Breast epithelium (tissue), 4 donors: ENCODE measurements around the gene MTREX. TPM values are rescaled to one million over a fixed set of nuclear protein-coding genes. Genes with fewer than 3 reads are reported as not detected.

Source experiments
- DNase-seq, 2 donors: peaks; one replicate each; pipeline ENCODE4 v3.0.0-alpha.2; 2019; ENCODE audit warnings: low spot score in 2 of 2
- H3K27ac ChIP-seq, 2 donors: fragments of 200-600 bp; sonication (generic) in 1 of 2; one replicate each; pipeline ENCODE4 v1.5.1; 2016 to 2019; ENCODE audit warnings: mild to moderate bottlenecking in 1 of 2
- H3K27me3 ChIP-seq, 2 donors: fragments of 200-600 bp; sonication (generic) in 1 of 2; one replicate each; pipeline versions ENCODE4 v1.5.1 to v1.6.0; 2017 to 2019; ENCODE audit warnings: control low read depth in 1 of 2, mild to moderate bottlenecking in 1 of 2
- H3K36me3 ChIP-seq: fragments of 200-600 bp; one replicate; pipeline ENCODE4 v1.5.1; 2019
- H3K4me1 ChIP-seq, 2 donors: fragments of 200-600 bp; sonication (generic); one replicate each; pipeline ENCODE4 v1.5.1; 2016 to 2019; ENCODE audit warnings: control low read depth in 1 of 2
- H3K4me3 ChIP-seq, 3 donors: fragments of 200-600 bp; sonication (generic); 1 replicate in 2 of 3; 2 replicates in 1 of 3; pipeline ENCODE4 v1.5.1; 2016 to 2019; ENCODE audit warnings: mild to moderate bottlenecking in 3 of 3, moderate library complexity in 2 of 3
- H3K9me3 ChIP-seq, 2 donors: fragments of 200-600 bp; sonication (generic) in 1 of 2; one replicate each; pipeline ENCODE4 v1.5.1; 2016 to 2019; ENCODE audit warnings: control low read depth in 1 of 2
- POLR2A ChIP-seq: fragments of 450-650 bp; IDR thresholded peaks from one replicate; pipeline ENCODE4 v1.6.1; 2016; ENCODE audit warnings: antibody characterized with exemption, mild to moderate bottlenecking, moderate library complexity
- POLR2AphosphoS5 ChIP-seq, 3 donors: sonication (generic); formaldehyde crosslinking; IDR thresholded peaks; one replicate each; pipeline ENCODE4 v1.6.1; 2017; ENCODE audit warnings: antibody characterized with exemption in 3 of 3
- intact Hi-C: fragments of 100-400 bp; cut with DNase I; formaldehyde crosslinking; loops from one replicate; pipeline ENCODE4 v1.15.1; 2023; ENCODE audit warnings: low total_unique reads
- total RNA-seq, 3 donors: library from RNA; depleted of rRNA; stranded (reverse); fragments of >200 nt; gene quantifications; one replicate each; pipeline ENCODE4 v1.1.0, GENCODE V29; 2016
- TF ChIP-seq, protein P1 (sequence below), 3 donors: fragments of 450-650 bp; IDR thresholded peaks; one replicate each; pipeline ENCODE4 v1.5.1; 2016 to 2017; ENCODE audit warnings: antibody characterized with exemption in 3 of 3, mild to moderate bottlenecking in 3 of 3, moderate library complexity in 3 of 3

The MTREX gene
- total RNA-seq, 3 donors from 2014 or later = 95.7 to 107 (median 98.8) TPM

DNA sequence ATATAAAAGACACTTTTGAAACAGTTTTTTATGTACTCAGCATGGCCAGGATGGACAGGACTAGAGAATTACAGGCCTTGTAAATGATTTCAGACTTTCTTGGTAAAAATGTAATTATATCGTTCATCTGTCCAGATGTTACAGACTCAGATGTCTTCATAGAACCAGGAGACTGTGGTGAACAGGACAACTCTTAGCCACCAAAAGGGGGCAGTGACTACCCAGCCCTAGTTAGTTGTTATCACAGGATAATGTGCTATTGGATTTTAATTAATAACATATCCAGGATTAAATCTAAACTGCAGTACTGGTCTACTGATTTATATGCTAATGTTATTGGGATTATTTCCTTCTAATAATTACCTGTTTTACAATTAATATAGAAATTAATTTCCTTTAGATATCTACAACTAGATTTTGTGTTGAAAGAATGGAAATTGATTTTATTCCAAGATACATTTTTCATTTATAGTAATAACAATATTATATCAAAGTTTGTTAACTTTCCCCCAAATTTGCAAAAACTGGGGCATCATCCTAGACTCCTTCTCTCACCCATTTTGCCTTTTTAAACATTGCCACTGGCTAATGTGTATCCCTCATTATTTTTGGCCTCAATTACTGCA lies 99.4 kb downstream of the MTREX start:
- TF ChIP-seq POLR2AphosphoS5 (IDR thresholded peaks at IDR 0.05) = no peak
- TF ChIP-seq, protein P1, sequence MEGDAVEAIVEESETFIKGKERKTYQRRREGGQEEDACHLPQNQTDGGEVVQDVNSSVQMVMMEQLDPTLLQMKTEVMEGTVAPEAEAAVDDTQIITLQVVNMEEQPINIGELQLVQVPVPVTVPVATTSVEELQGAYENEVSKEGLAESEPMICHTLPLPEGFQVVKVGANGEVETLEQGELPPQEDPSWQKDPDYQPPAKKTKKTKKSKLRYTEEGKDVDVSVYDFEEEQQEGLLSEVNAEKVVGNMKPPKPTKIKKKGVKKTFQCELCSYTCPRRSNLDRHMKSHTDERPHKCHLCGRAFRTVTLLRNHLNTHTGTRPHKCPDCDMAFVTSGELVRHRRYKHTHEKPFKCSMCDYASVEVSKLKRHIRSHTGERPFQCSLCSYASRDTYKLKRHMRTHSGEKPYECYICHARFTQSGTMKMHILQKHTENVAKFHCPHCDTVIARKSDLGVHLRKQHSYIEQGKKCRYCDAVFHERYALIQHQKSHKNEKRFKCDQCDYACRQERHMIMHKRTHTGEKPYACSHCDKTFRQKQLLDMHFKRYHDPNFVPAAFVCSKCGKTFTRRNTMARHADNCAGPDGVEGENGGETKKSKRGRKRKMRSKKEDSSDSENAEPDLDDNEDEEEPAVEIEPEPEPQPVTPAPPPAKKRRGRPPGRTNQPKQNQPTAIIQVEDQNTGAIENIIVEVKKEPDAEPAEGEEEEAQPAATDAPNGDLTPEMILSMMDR (IDR thresholded peaks at IDR 0.05) = peak in 2 of 3 donors; percentile 57 to 60
- no peak for DNase-seq
- Histone ChIP-seq H3K4me3 (no peak overlapping the region), H3K27me3 (no peaks in the 10 kb centered on the region), H3K9me3 (no peaks in the 10 kb centered on the region), H3K27ac (no peak overlapping the region), H3K4me1 (no peaks in the 10 kb centered on the region), H3K36me3 (no peaks in the 10 kb centered on the region)
- intact Hi-C loops = no loop called here

DNA sequence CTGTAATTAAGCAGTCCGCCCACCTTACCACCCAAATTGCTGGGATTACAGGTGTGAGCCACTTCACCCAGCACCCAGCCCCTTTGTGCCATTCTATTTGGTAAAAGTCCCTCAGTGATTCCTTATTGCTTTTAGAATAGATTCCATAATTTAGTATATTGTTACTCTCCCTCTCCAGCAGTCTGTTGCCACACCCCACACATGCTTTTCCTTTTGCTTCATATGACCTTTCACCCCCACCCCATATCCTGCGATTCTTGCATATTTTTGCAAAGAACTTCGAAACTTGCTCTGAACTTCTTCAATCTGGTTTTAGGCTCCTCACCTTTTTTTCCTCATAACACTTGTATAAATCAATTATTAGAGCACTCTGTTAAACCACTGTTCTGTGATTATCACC lies 100.2 kb downstream of the MTREX start:
- Histone ChIP-seq H3K36me3 (no peaks in the 10 kb centered on the region), H3K4me1 (no peaks in the 10 kb centered on the region), H3K27ac (no peak overlapping the region), H3K4me3 (no peak overlapping the region), H3K9me3 (no peaks in the 10 kb centered on the region), H3K27me3 (no peaks in the 10 kb centered on the region)
- DNase-seq = no peak
- intact Hi-C loops = no loop called here
- TF ChIP-seq, protein P1 (IDR thresholded peaks at IDR 0.05) = no peak
- TF ChIP-seq POLR2A (no peak), POLR2AphosphoS5 (IDR thresholded peaks at IDR 0.05) (no peak)

DNA sequence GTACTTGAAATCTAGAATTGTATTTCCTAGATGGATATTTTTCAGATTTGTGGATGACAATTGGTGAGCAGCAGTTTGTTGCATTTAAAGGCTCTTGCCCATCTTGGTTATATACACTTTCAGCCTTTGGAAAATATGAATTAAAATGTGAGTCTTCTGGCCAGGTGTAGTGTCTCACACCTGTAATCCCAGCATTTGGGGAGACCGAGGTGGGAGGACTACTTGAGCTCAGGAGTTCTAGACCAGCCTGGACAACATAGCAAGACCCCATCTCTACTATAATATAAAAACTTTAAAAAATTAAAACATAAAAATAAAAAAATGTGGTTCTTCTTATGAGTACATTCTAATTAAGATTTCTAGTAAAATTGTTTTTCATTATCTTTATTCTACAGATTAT lies 102.0 kb downstream of the MTREX start:
- intact Hi-C loops = no loop called here
- Histone ChIP-seq H3K4me3 (no peak overlapping the region), H3K36me3 (no peaks in the 10 kb centered on the region), H3K9me3 (no peaks in the 10 kb centered on the region), H3K27ac (no peak overlapping the region), H3K4me1 (no peaks in the 10 kb centered on the region), H3K27me3 (no peaks in the 10 kb centered on the region)
- DNase-seq = no peak
- no peak for TF ChIP-seq POLR2A
- TF ChIP-seq POLR2AphosphoS5 (IDR thresholded peaks at IDR 0.05) = no peak
- TF ChIP-seq, protein P1 (IDR thresholded peaks at IDR 0.05) = no peak

DNA sequence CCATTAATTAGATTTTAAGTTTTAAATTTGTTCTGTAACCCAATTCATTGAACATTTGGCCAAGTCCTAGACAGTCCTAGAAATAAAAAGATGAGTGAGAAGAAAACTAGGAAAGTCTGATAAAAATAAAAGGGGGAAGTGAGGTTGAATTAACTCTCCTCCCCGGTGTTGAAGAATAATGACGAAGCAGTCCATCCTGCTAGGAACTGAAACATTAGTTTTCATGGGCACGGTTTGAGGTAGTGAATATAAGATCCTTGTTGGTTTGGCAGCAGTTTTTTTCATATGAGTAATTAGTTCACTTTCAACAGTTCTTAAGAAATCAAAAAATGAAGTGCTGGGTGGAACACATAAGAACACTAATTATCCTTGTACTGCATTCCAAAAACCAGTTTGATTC lies 103.1 kb downstream of the MTREX start:
- Histone ChIP-seq H3K27me3 (no peaks in the 10 kb centered on the region), H3K9me3 (no peaks in the 10 kb centered on the region), H3K4me3 (no peak overlapping the region), H3K4me1 (no peaks in the 10 kb centered on the region), H3K27ac (no peak overlapping the region), H3K36me3 (no peaks in the 10 kb centered on the region)
- intact Hi-C loops = no loop called here
- TF ChIP-seq POLR2A (no peak), POLR2AphosphoS5 (IDR thresholded peaks at IDR 0.05) (no peak)
- TF ChIP-seq, protein P1 (IDR thresholded peaks at IDR 0.05) = no peak
- no peak for DNase-seq

DNA sequence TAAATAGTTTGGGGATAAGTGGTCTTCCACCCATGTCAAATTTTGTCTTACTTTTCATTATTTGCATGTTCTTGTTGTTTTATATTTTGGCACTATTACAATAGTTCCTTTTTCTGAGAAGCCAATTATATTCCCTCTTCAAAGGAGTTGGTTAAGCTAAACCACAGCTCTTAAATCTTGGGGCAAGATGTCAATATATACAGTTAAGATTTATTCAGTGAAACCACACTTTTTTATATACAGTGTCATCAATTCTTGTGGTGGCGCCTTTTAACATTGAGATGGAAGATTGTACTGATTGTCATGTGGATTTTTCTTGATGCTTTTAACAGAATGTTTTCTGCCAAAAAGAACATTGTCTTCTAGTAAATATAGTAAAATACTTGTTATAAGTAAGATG lies 104.1 kb downstream of the MTREX start:
- Histone ChIP-seq H3K9me3 (no peaks in the 10 kb centered on the region), H3K27me3 (no peaks in the 10 kb centered on the region), H3K27ac (no peak overlapping the region), H3K4me1 (no peaks in the 10 kb centered on the region), H3K36me3 (no peaks in the 10 kb centered on the region), H3K4me3 (no peak overlapping the region)
- no peak for DNase-seq
- TF ChIP-seq, protein P1 (IDR thresholded peaks at IDR 0.05) = no peak
- TF ChIP-seq POLR2AphosphoS5 (IDR thresholded peaks at IDR 0.05) (no peak), POLR2A (no peak)
- intact Hi-C loops = no loop called here
